Tibial artery (tissue), 4 donors: ENCODE measurements around the gene PNMT.
A peak's percentile ranks its signal among the peaks of the same experiment; 100 is the strongest.

Experiments
- DNase-seq, 2 donors: peaks; one replicate each; pipeline ENCODE4 v3.0.0-alpha.2; 2019
- H3K27ac ChIP-seq, 2 donors: fragments of 200-600 bp; sonication (generic) in 1 of 2; 1 replicate in 1 of 2; 2 replicates in 1 of 2; pipeline ENCODE4 v1.5.1; 2018 to 2019; ENCODE audit warnings: mild to moderate bottlenecking in 1 of 2
- H3K27me3 ChIP-seq, 2 donors: fragments of 200-600 bp; sonication (generic) in 1 of 2; one replicate each; pipeline versions ENCODE4 v1.5.1 to v1.6.0; 2016 to 2019
- H3K36me3 ChIP-seq, 3 donors: fragments of 200-600 bp; sonication (generic) in 2 of 3; one replicate each; pipeline ENCODE4 v1.5.1; 2016 to 2019; ENCODE audit warnings: mild to moderate bottlenecking in 2 of 3
- H3K4me1 ChIP-seq, 4 donors: fragments of 200-600 bp; sonication (generic) in 2 of 4; 1 replicate in 3 of 4; 2 replicates in 1 of 4; pipeline ENCODE4 v1.5.1; 2016 to 2019
- H3K4me3 ChIP-seq, 2 donors: fragments of 200-600 bp; sonication (generic) in 1 of 2; 1 replicate in 1 of 2; 2 replicates in 1 of 2; pipeline ENCODE4 v1.5.1; 2018 to 2019; ENCODE audit warnings: mild to moderate bottlenecking in 2 of 2
- H3K9me3 ChIP-seq, 3 donors: fragments of 200-600 bp; sonication (generic) in 1 of 3; one replicate each; pipeline ENCODE4 v1.5.1; 2016 to 2019
- intact Hi-C: fragments of 100-400 bp; cut with DNase I; formaldehyde crosslinking; loops from one replicate; pipeline ENCODE4 v1.15.0; 2023; ENCODE audit warnings: low total_unique reads
- TF ChIP-seq, protein P1 (sequence below), 2 experiments: fragments of 200-600 bp in 1 of 2; fragments of 450-650 bp in 1 of 2; IDR thresholded peaks; one replicate each; pipeline ENCODE4 v1.5.1; 2017 to 2019; ENCODE audit warnings: antibody characterized with exemption in 2 of 2, mild to moderate bottlenecking in 1 of 2, moderate library complexity in 1 of 2

The PNMT gene

GRCh38 chr17:39627047-39627711 lies 41.1 kb upstream of the PNMT start:
- intact Hi-C loops: no loop called here

GRCh38 chr17:39627712-39628516 lies 40.3 kb upstream of the PNMT start:
- no peaks in the 10 kb centered on the region for H3K36me3 ChIP-seq
- H3K9me3 ChIP-seq: no peaks in the 10 kb centered on the region
- H3K27me3 ChIP-seq: peaks cover 15 to 91% of the 10 kb centered on the region in 2 donors
- intact Hi-C loops: no loop called here
- peaks cover 0 to 46% (median 10%) of the 10 kb centered on the region in 4 donors for H3K4me1 ChIP-seq
- TF ChIP-seq, protein P1, sequence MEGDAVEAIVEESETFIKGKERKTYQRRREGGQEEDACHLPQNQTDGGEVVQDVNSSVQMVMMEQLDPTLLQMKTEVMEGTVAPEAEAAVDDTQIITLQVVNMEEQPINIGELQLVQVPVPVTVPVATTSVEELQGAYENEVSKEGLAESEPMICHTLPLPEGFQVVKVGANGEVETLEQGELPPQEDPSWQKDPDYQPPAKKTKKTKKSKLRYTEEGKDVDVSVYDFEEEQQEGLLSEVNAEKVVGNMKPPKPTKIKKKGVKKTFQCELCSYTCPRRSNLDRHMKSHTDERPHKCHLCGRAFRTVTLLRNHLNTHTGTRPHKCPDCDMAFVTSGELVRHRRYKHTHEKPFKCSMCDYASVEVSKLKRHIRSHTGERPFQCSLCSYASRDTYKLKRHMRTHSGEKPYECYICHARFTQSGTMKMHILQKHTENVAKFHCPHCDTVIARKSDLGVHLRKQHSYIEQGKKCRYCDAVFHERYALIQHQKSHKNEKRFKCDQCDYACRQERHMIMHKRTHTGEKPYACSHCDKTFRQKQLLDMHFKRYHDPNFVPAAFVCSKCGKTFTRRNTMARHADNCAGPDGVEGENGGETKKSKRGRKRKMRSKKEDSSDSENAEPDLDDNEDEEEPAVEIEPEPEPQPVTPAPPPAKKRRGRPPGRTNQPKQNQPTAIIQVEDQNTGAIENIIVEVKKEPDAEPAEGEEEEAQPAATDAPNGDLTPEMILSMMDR (IDR thresholded peaks at IDR 0.05): no peak
- no peak overlapping the region for H3K27ac ChIP-seq
- no peak for DNase-seq
- H3K4me3 ChIP-seq: no peak overlapping the region

More at GRCh38 chr17:39627047-39627711, 41.1 kb upstream of the PNMT start:
- Histone ChIP-seq H3K9me3 (no peaks in the 10 kb centered on the region), H3K4me1 (peaks cover 0 to 43% (median 11%) of the 10 kb centered on the region in 4 donors), H3K36me3 (no peaks in the 10 kb centered on the region), H3K27me3 (peaks cover 15 to 83% of the 10 kb centered on the region in 2 donors), H3K27ac (no peak overlapping the region), H3K4me3 (peak overlapping the region in 1 of 2 donors; percentile 1)
- DNase-seq: no peak
- TF ChIP-seq, protein P1 (IDR thresholded peaks at IDR 0.05): no peak

DNA sequence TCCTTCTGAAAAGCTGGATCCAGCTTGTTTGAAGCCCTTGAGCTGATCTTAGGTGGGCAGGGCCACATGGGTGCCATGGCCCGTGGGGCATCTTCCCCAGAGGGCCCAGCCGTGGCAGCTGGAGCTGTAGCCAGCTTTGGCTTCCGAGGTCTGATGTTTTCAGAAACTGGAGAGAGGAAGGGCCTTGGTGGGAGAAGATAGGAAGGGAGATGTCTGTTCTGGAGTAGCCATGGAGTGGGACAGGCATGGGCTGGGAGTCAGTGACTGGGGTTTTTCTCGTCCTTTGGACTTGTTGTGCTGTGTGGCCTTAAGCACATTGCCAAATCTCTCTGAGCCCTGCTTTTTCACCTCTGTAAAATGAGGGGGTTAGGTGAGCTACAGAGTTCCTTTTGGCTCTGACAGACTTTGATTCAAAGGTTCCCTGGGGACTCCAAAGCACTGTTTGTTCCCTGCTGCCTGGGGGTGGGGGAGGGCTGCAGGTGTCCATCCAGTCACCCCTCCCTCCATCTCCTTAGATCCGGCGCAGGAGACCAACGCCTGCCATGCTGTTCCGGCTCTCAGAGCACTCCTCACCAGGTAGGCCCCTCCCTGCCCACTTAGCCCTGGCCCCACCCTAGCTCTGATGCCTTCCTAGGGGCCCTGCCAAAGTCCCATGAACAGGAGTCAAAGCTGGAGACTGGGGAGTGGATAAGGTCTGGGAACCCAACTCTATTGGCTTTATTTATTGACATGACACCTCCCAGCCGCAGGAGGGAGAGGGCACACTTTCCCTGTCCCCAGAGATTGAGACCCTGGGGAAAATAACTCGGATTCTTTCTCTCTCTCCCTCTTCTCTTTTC lies 39.4 kb upstream of the PNMT start:
- no peak for DNase-seq
- no peak overlapping the region for H3K4me3 ChIP-seq
- peaks cover 15 to 92% of the 10 kb centered on the region in 2 donors for H3K27me3 ChIP-seq
- TF ChIP-seq, protein P1 (IDR thresholded peaks at IDR 0.05): no peak
- no peaks in the 10 kb centered on the region for H3K9me3 ChIP-seq
- intact Hi-C loops: no loop called here
- no peaks in the 10 kb centered on the region for H3K36me3 ChIP-seq
- H3K27ac ChIP-seq: no peak overlapping the region
- peaks cover 0 to 44% (median 10%) of the 10 kb centered on the region in 4 donors for H3K4me1 ChIP-seq

- Histone ChIP-seq H3K27ac (no peak overlapping the region), H3K4me1 (peaks cover 0 to 44% (median 10%) of the 10 kb centered on the region in 4 donors), H3K27me3 (peaks cover 15 to 87% of the 10 kb centered on the region in 2 donors), H3K36me3 (no peaks in the 10 kb centered on the region), H3K4me3 (no peak overlapping the region), H3K9me3 (no peaks in the 10 kb centered on the region)
- TF ChIP-seq, protein P1 (IDR thresholded peaks at IDR 0.05): no peak
- intact Hi-C loops: no loop called here
- no peak for DNase-seq
These were observed 38.8 kb upstream of the PNMT start for GRCh38 chr17:39629494-39629880.

DNA sequence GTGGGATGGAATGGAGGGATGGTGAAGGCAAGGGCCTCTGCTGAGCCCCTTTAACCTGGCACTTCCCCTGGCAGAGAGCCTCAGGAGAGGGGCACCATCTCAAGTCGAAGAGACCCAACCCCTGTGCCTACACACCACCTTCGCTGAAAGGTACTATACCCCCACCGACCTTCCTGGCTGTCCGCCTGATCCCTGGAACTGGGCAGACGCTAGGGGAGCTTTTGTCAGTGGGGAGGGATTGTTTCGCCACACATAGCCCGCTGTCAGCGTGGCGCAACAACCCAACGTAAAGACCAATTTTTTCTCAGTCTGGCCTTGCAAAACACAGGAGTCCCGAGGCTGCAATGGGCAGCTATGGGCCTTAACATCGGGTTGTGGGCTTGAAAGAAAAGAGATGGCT lies 38.4 kb upstream of the PNMT start:
- no peak overlapping the region for H3K4me3 ChIP-seq
- no peaks in the 10 kb centered on the region for H3K9me3 ChIP-seq

More for the DNA sequence above, 38.4 kb upstream of the PNMT start:
- no peak for DNase-seq
- TF ChIP-seq, protein P1 (IDR thresholded peaks at IDR 0.05): no peak
- Histone ChIP-seq H3K27me3 (peaks cover 15 to 84% of the 10 kb centered on the region in 2 donors), H3K36me3 (no peaks in the 10 kb centered on the region), H3K4me1 (peaks cover 0 to 47% (median 10%) of the 10 kb centered on the region in 4 donors), H3K27ac (no peak overlapping the region)
- intact Hi-C loops: no loop called here
